Right lobe of liver (tissue), 6 donors: ENCODE results near the gene SERTAD1. TPM values are rescaled to one million over a fixed set of nuclear protein-coding genes. Genes with fewer than 3 reads are reported as not detected.

Experiments used
- ATAC-seq, 4 donors: fragments of 200-7000 bp; cut with Tn5 transposase; one replicate each; pipeline ENCODE4 v1.9.1; 2020; ENCODE audit warnings: mild to moderate bottlenecking in 4 of 4, moderate library complexity in 4 of 4
- DNase-seq, 3 donors: peaks; one replicate each; pipeline ENCODE4 v3.0.0-alpha.2; 2020
- H3K27ac ChIP-seq, 3 donors: fragments of 200-600 bp; one replicate each; pipeline ENCODE4 v1.8.0; 2022
- H3K27me3 ChIP-seq, 2 donors: fragments of 200-600 bp; one replicate each; pipeline ENCODE4 v1.8.0; 2022
- H3K36me3 ChIP-seq, 4 donors: fragments of 200-600 bp; sonication (generic) in 1 of 4; one replicate each; pipeline versions ENCODE4 v1.5.1 to v1.8.0; 2017 to 2022; ENCODE audit warnings: control low read depth in 1 of 4
- H3K4me1 ChIP-seq, 4 donors: fragments of 200-600 bp; sonication (generic) in 1 of 4; one replicate each; pipeline versions ENCODE4 v1.5.1 to v1.8.0; 2017 to 2022; ENCODE audit warnings: control low read depth in 1 of 4
- H3K4me3 ChIP-seq, 3 donors: fragments of 200-600 bp; one replicate each; pipeline ENCODE4 v1.8.0; 2022
- H3K9me3 ChIP-seq, 4 donors: fragments of 200-600 bp; sonication (generic) in 1 of 4; one replicate each; pipeline versions ENCODE4 v1.5.1 to v1.8.0; 2017 to 2022; ENCODE audit warnings: control low read depth in 1 of 4
- CTCF ChIP-seq, 4 donors: fragments of 200-600 bp in 3 of 4; fragments of 450-650 bp in 1 of 4; IDR thresholded peaks; one replicate each; pipeline versions ENCODE4 v1.5.1 to v1.8.0; 2016 to 2022; ENCODE audit warnings: antibody characterized with exemption in 4 of 4, mild to moderate bottlenecking in 2 of 4
- POLR2A ChIP-seq: fragments of 450-650 bp; IDR thresholded peaks from one replicate; pipeline ENCODE4 v1.6.1; 2017; ENCODE audit warnings: antibody characterized with exemption, mild to moderate bottlenecking
- whole genome bisulfite sequencing: methylation state at CpG from one replicate; pipeline ENCODE4 v1.1.6; 2018; ENCODE audit warnings: low coverage, low lambda C conversion rate; ENCODE audit not compliant: insufficient coverage; ENCODE audit errors: missing lambda C conversion rate; 5-methylcytosine and 5-hydroxymethylcytosine counted together
- intact Hi-C, 2 donors: fragments of 100-400 bp; cut with DNase I; formaldehyde crosslinking; loops; one replicate each; pipeline versions ENCODE4 v1.11.2 to v1.14.1; 2022
- total RNA-seq, 6 experiments: library from RNA; depleted of rRNA in 2 of 6; stranded (reverse); fragments of >200 nt in 2 of 6; fragmentation: NEBNext Ultra II Directional in 3 of 6; extraction: Animal tissue kit (Norgen Biotek cat#: 25700) in 3 of 6; gene quantifications; one replicate each; pipeline versions ENCODE4 v1.1.0 to v1.2.4, GENCODE V29; 2016 to 2023
- donor health status: DM: no; HTN: yes; CAD: no.
- donor health status: DM: no; HTN: no; CAD: no.
- donor health status: DM: no; HTN: no; CAD: no.
- donor health status: DM: no; HTN: yes; CAD: no.
- donor health status: DM: no; HTN: yes; CAD: no.

The SERTAD1 gene
- total RNA-seq, 6 experiments from 2014 or later: 3.7 to 11.7 (median 6.2) TPM

- H3K4me3 ChIP-seq: no peak overlapping the region
- TF ChIP-seq CTCF (IDR thresholded peaks at IDR 0.05) (peak in 2 of 4 donors; percentile 7 to 14), POLR2A (no peak)
- no peaks in the 10 kb centered on the region for H3K36me3 ChIP-seq
- H3K27ac ChIP-seq: no peak overlapping the region
- ATAC-seq: peak; percentile 15 to 57 (median 36)
- WGBS: 55% methylated on average over 4 of the region's 9 CpGs
- no peaks in the 10 kb centered on the region for H3K27me3 ChIP-seq
- H3K9me3 ChIP-seq: no peaks in the 10 kb centered on the region
- H3K4me1 ChIP-seq: no peaks in the 10 kb centered on the region
- intact Hi-C loops: no loop called here
- no peak for DNase-seq
Measured at GRCh38 chr19:40392894-40393517, 32.8 kb downstream of the SERTAD1 start.

- Histone ChIP-seq H3K27me3 (no peaks in the 10 kb centered on the region), H3K27ac (no peak overlapping the region), H3K9me3 (no peaks in the 10 kb centered on the region), H3K4me3 (no peak overlapping the region), H3K36me3 (no peaks in the 10 kb centered on the region), H3K4me1 (no peaks in the 10 kb centered on the region)
- no peak for ATAC-seq
- intact Hi-C loops: no loop called here
- TF ChIP-seq POLR2A (no peak), CTCF (IDR thresholded peaks at IDR 0.05) (no peak)
- no peak for DNase-seq
- WGBS: 77% methylated on average over 6 of the region's 8 CpGs
Measured at GRCh38 chr19:40392123-40392522, 33.7 kb downstream of the SERTAD1 start.

DNA sequence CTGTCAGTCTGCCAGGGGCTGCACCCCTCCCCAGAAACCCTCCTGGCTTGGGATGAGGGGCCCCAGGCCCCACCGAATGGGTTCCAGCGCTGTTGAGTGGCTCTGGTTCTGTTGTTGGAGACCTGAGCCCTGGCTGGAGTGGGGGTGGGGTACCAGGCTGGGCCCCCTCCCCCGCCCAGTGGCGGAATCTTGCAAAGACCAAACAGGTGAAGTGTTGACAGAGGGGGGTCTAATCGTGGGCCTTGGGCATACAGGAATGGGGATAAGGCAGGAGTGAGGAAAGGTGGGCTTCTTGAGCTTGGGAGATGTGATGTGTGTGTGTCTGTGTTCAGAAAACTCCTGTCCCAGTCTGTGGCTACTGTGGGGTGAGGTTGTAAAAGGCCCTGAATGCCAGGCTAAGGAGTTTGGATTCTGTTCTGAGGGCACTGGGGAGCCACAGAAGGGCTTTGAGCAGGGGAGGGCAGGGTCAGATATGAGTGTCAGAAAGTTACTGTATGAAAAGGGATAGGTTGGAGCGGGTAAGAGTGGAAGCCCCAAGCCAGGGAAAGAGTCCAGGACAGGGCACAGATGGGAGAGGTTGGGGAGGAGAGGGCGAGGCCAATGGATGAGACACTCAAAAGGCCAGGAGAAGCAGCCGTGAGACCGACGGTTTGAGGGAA, 35.6 kb downstream of the SERTAD1 start, which contains the start of gene HIPK4:
Gene HIPK4 (minus strand): TSS at position 98 of the 659 bp plus-strand sequence. CDS start 279 bp downstream, outside the sequence.
- Histone ChIP-seq H3K27ac (no peak within 1 kb of the TSS), H3K9me3 (no peaks in the 10 kb centered on the region), H3K27me3 (no peaks in the 10 kb centered on the region), H3K4me1 (no peaks in the 10 kb centered on the region), H3K36me3 (no peaks in the 10 kb centered on the region), H3K4me3 (no peak within 1 kb of the TSS)
- ATAC-seq (no peak), DNase-seq (no peak)
- WGBS: 81% methylated on average over 9 of the region's 10 CpGs
- intact Hi-C loops: no loop called here
- TF ChIP-seq CTCF (IDR thresholded peaks at IDR 0.05) (no peak), POLR2A (no peak)

- Histone ChIP-seq H3K9me3 (no peaks in the 10 kb centered on the region), H3K36me3 (no peaks in the 10 kb centered on the region), H3K27ac (no peak overlapping the region), H3K4me3 (no peak overlapping the region), H3K4me1 (no peaks in the 10 kb centered on the region), H3K27me3 (no peaks in the 10 kb centered on the region)
- 84% methylated on average over 6 of the region's 33 CpGs for WGBS
- ATAC-seq (no peak), DNase-seq (no peak)
- TF ChIP-seq CTCF (IDR thresholded peaks at IDR 0.05) (no peak), POLR2A (no peak)
- intact Hi-C loops: no loop called here
Measured at GRCh38 chr19:40389404-40390083, 36.2 kb downstream of the SERTAD1 start.
